Fibroblast of skin of back (primary cell): ENCODE data around the gene MRPL50.
"Not testable (repeated sequence)": the region's sequence is repeated elsewhere in the genome, so short reads cannot be mapped to it uniquely, and the experiment has no call there.

ENCODE experiments used
- DNase-seq: peaks from one replicate; pipeline ENCODE4 v3.0.0-alpha.2; 2013

The MRPL50 gene

GRCh38 chr9:101417977-101418376 lies 19.6 kb upstream of the MRPL50 start:
- DNase-seq: no peak

- no peak for DNase-seq
Measured at GRCh38 chr9:101417389-101417788, 19.0 kb upstream of the MRPL50 start.

- no peak for DNase-seq
Measured at GRCh38 chr9:101415578-101415977, 17.2 kb upstream of the MRPL50 start.

DNA sequence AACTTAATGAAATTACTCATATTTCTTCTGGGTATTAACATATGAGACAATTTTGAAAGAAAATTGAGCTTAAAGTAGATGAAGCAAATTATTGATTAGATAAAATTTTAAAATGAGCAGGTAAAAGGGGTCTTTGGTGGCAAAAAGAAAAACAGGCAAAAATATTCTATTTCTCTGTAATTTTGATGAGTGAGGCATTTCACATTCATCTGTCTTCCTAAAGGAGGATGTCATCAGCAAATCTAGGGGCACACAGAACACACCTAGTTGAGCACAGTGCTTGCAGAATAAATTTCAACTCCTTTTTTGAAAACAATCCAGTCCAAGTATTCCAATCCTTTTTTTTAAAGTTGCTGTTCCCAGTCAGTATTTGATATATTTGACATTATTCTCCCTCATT lies 16.4 kb upstream of the MRPL50 start:
- no peak for DNase-seq

DNA sequence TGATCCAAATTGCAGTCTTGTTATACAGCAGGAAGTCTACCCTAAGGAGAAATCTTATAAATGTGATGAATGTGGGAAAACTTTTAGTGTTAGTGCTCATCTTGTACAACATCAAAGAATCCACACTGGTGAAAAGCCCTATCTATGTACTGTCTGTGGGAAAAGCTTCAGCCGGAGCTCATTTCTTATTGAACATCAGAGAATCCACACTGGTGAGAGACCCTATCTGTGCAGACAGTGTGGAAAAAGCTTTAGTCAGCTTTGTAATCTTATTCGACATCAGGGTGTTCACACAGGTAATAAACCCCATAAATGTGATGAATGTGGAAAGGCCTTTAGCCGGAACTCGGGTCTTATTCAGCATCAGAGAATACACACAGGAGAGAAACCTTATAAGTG lies 10.7 kb upstream of the MRPL50 start:
- peak; percentile 23 for DNase-seq

DNA sequence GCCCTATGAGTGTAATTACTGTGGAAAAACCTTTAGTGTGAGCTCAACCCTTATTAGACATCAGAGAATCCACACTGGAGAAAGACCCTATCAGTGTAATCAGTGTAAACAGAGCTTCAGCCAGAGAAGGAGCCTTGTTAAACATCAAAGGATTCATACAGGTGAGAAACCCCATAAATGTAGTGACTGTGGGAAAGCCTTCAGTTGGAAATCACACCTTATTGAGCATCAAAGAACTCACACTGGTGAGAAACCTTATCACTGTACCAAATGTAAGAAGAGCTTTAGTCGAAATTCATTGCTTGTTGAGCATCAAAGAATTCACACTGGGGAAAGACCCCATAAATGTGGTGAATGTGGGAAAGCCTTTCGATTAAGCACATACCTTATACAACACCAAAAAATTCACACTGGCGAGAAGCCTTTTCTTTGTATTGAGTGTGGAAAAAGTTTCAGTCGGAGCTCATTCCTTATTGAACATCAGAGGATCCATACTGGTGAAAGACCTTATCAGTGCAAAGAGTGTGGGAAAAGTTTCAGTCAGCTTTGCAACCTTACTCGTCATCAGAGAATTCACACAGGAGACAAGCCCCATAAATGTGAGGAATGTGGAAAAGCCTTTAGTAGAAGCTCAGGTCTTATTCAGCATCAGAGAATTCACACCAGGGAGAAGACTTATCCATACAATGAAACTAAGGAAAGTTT lies 10.1 kb upstream of the MRPL50 start:
- DNase-seq: no peak

GRCh38 chr9:101403516-101404285 lies 5.3 kb upstream of the MRPL50 start:
- DNase-seq: no peak

GRCh38 chr9:101400120-101400519 lies 1.7 kb upstream of the MRPL50 start:
- DNase-seq: no peak

GRCh38 chr9:101399643-101399970 lies 1.2 kb upstream of the MRPL50 start:
- no peak for DNase-seq

- no peak for DNase-seq
Measured at GRCh38 chr9:101398930-101399642, 668 bp upstream of the MRPL50 start.

DNA sequence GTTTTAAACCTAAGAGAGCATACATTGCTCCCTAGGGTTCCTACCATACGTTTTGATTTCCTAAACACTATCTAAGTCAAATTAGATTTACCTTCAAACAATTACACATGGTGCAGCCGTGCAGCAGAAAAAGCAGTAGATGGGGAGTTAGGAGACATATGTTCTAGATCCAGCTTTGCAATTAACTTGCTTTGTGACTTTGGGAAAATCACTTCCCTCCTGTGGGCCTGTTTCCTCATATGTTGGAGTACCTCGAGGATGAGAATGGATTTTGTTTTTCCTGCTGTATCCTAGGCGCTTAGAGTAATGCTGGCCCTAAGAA lies 711 bp downstream of the MRPL50 start:
- no peak for DNase-seq

GRCh38 chr9:101394687-101395086 lies 3.7 kb downstream of the MRPL50 start:
- no peak for DNase-seq

GRCh38 chr9:101393135-101393534 lies 5.3 kb downstream of the MRPL50 start:
- DNase-seq: no peak

- DNase-seq: no peak
Measured at GRCh38 chr9:101388507-101388993, 9.9 kb downstream of the MRPL50 start.

- peak; percentile 49 for DNase-seq
Measured at GRCh38 chr9:101387871-101388506, 10.4 kb downstream of the MRPL50 start.

- not testable (repeated sequence) for DNase-seq
Measured at GRCh38 chr9:101384873-101385536, 13.4 kb downstream of the MRPL50 start, which contains the start of gene BAAT. TSS of gene BAAT (minus strand) at chr9:101385006. CDS start at chr9:101371404, 13,602 bp downstream.

DNA sequence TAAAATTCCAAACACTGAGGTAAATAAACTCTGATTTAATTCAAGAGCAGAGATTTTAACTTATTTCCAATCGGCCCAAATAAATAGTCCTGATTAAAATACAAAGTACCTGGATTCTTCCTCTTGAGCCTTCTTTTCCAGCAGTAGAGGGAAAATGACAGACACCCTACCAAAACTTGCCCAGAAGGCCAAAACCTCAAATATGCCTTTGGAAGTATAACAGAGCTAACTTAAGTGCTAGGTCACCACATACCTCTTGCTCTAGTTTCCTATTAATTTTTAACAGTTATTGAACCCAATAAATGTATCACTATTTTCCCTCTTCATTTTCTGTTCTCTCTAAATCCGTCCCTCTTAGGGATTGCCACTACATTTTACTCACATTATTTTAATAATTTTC lies 15.1 kb downstream of the MRPL50 start:
- no peak for DNase-seq

DNA sequence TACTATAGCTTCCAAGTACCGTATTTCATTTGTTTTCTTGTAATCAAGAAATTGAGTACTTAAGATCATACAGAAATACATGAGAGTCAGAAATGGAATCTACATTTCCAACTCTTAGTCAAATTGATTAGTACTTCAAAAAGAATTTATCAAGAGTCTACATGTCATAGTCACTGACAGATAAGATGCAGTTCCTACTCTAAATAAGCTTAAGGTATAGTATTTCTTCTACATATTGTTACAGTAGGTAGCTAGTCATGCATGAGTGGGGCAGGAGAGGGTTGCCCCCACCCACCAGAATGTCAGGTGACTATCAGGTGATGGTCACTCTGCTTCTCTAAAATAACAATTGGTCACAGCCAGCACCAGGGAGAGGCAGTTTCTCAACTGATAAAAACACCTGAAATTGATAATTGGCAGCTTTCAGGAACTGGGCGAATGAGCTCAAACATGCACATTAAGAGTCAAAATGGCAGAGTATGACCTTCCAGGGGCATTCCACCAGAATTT lies 16.5 kb downstream of the MRPL50 start:
- DNase-seq: no peak

DNA sequence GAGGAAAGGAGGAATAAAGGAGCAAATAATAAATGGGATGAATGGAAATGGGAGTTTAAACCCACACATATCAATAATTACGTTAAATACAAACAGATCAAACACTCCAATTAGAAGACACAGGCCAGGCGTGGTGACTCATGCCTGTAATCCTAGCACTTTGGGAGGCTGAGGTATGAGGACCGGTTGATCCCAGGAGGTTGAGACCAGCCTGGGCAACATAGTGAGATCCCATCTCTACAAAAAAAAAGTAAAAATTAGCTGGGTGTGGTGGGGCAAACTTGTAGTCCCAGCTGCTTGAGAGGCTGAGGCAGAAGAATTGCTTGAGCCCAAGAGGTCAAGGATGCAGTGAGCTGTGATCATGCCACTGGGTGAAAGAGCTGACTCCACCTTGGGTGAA lies 17.3 kb downstream of the MRPL50 start:
- no peak for DNase-seq

GRCh38 chr9:101380295-101380694 lies 18.1 kb downstream of the MRPL50 start:
- no peak for DNase-seq

DNA sequence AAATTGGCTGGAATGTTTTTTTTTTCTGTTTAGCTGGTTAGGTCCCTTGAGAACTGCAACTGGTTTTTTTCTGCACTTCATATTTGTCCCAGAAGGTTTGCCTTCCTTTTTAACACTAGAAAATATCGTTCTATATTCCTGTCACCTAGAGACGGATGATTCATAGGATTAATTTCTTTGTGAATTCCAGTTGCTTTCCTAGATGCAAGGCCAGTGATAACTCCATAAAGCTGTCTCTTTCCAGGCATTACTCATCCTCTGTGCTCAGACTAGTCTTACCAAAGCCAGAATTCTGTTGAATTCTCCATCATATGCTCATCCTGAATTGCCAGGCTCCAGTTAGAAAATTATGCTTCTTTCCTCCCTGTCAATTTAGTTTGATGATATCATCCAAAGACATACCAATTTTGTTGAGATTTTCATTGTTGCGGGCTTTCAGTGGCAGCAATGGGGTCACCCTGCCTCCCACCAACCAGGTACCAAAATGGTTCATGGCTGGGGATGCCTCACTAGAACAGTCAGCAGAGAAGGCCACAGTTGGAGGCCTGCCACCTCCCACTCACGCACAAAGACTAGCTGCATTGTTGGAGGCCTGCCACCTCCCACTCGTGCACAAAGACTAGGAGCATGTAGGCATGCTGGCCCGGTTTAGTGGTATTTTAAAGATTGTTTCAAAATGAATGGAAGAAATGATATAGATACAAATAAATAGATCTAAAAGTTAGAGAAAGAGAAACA lies 22.1 kb downstream of the MRPL50 start:
- peak; percentile 87 for DNase-seq

- DNase-seq: peak; percentile 25
Measured at GRCh38 chr9:101375546-101375945, 22.9 kb downstream of the MRPL50 start.
